Right hindlimb (tissue), 1 donor: ENCODE measurements around the gene RCC1.
"Not testable (repeated sequence)": the region's sequence is repeated elsewhere in the genome, so short reads cannot be mapped to it uniquely, and the experiment has no call there.

ENCODE experiments used
- DNase-seq: peaks from one replicate; pipeline ENCODE4 v3.0.0-alpha.2; 2018

RCC1 gene

DNA sequence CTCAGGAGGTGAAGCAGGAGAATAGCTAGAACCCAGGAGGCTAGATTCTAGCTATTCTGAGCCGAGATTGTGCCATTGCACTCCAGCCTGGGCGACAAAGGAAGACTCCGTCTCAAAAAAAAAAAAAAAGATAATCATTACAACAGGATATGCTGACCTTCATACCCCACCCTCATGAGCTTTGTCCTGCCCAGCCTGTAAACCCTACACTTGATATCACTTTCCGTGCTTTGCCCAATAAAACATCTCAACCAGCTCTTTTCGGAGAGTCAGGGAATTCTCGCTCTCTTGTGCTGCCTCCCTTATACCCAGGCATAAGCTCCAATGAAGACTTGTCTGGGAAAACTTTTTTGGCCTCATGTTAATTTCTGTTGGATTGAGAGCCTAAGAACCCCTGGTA lies 45.5 kb downstream of the RCC1 start:
- DNase-seq = no peak

- DNase-seq = peak; percentile 98
These were observed 47.2 kb downstream of the RCC1 start, which contains the start of gene TRNAU1AP for GRCh38 chr1:28552758-28553663. Gene TRNAU1AP, plus strand, starts transcription at chr1:28553085. Its CDS starts 26 bp downstream, at chr1:28553111.

DNA sequence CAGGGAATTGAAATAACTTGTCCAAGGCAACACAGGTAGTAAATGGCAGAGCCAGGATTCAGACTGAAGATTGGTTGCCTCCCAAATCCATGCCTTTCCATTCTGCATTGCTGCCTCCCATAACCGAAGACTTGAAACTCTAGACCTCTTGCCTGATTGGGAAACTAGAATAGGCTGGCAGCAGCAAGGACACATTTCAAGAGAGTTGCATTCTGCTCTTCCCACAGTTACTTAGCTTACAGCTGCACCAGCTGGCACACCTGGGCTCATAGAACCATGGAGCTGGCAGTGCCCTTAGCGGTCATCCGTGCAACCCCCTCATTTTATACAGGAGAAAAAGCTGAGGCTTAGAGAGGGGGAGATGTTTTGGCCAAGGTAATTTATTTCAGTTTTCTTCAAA lies 55.0 kb downstream of the RCC1 start:
- DNase-seq = no peak

DNA sequence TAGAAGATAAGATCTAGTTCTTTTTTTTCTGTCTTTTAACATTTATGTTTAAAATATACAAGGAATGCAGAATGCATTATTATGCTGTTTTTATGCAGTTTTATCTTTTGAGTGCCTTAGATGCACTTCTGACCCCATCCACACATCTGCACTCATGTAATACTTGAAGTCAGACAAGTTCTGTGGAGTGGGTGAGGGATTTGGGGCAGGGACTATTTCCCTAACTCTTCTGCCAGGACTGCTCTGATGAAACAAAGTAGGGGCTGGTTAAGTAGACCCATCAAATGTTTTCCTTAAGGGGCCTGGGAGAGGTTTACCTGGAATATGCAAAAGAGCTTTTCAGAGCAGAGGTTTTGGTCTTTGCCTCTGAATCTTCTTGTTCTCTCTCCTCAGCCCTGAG lies 58.5 kb downstream of the RCC1 start:
- DNase-seq = no peak

- no peak for DNase-seq
These were observed 59.2 kb downstream of the RCC1 start for GRCh38 chr1:28565040-28565439.

GRCh38 chr1:28565726-28566125 lies 59.9 kb downstream of the RCC1 start:
- no peak for DNase-seq

DNA sequence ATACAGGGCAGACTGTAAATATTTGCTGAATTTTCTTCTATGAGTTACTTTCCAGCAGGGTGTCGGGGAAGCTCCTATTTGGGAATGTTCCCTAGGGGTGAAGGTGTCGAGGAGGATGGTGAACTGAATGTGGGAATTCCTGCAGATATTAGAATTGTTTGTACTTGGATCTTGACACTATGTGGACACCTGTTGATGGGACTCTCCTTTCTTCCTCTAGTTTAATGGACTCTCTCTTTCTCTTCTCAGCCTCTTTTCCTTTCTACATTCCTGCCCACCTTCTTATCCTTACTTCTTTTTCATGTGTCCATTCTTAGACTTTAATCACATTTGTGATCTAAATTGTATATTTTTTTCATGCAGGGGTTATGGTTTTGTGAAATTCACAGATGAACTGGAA lies 61.1 kb downstream of the RCC1 start:
- DNase-seq = no peak

- no peak for DNase-seq
These were observed 66.1 kb downstream of the RCC1 start for GRCh38 chr1:28571911-28572310.

- not testable (repeated sequence) for DNase-seq
These were observed 67.0 kb downstream of the RCC1 start for GRCh38 chr1:28572891-28573290.

DNA sequence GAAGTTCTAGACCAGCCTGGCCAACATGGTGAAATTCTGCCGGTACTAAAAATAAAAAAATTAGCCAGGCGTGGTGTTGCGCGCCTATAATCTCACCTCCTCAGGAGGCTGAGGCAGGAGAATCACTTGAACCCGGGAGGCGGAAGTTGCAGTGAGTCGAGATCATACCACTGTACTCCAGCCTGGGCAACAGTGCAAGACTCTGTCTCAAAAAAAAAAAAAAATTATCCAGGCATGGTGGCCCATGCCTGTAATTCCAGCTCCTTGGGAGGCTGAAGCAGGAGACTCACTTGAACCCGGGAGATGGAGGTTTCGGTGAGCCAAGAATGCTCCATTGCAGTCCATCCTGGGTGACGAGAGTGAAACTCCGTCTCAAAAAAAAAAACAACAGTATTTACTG lies 67.7 kb downstream of the RCC1 start:
- no peak for DNase-seq

DNA sequence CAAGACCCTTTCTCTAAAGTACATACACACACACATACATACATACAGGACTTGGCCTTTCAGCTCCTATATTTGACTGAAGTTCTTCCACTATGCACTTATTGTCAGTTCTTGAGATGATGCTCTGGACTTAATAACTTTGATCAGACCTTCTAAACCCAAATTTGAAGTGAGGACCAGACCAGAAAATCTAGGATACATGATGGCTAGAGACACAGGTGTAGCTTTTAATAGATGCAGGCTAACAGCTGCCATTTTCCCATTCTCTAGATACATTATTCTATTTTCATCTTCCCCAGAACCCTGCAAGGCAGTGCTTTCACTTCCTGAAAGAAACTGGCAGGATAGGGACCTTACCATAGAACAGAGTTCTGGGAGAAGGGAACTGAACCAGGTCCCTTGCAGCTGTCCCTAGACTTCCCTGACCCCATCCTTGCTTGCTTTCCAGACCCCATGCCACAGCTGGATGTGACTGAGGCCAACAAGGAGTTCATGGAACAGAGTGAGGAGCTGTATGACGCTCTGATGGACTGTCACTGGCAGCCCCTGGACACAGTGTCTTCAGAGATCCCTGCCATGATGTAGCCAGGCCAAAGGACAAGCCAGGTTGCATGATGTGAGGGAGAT lies 71.3 kb downstream of the RCC1 start:
- DNase-seq = no peak

DNA sequence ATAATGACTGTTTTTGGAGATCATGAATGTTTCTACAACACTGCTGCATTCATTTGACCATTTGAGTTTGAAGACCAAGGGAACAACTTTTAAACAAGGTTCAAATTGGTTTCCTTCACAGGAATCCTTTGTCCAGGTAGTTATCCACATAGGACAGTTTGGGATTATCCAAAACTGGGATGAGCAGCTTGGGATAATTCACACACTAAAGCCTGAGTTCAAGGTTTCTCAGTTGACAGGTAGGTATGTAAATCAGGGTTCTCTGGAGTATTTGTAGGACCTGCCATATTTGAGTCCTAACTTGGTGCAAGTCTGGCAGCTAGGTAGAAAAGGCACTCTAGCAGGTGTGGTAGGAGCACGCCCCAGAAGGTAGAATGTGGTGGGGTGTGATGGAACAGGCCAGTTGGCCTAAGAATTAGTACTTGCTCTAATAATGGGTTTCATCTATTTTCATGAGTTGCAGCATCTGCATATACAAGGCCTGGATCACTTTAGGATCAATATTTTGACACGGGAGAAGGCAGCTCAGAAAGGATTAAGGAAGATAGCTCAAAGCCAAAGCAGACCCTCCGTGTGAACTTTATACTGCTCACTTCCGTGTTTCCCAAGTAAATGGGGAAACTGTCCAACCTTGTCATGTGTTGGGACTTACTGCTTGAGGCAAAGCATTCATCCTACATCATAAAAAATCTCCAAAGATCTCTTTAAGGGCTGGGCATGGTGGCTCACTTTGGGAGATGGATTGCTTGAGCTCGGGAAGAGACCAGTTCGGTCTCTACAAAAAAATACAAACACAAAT lies 72.1 kb downstream of the RCC1 start:
- no peak for DNase-seq

- no peak for DNase-seq
These were observed 72.9 kb downstream of the RCC1 start for GRCh38 chr1:28578696-28579218.

DNA sequence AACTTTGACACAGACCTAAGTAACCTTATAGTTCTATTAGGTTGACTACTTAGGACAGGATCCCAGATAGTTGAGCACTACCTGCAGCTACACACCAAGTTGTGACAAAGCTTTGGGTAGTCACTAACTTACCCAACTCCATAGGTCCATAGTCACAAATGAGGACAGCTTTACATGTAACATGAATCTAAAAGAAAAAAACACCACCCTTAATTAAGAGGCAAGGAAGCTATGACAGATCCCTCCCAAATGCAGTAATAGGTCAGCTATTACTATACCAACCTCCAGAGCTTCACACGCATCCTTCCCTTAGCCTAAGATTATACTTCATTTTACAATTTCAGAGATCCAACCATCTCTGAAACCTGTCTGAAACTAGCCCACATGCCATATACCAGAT lies 73.6 kb downstream of the RCC1 start:
- no peak for DNase-seq

GRCh38 chr1:28580722-28581530 lies 75.1 kb downstream of the RCC1 start:
- DNase-seq = no peak

GRCh38 chr1:28581531-28582247 lies 75.8 kb downstream of the RCC1 start:
- DNase-seq = peak; percentile 97

GRCh38 chr1:28582248-28582615 lies 76.4 kb downstream of the RCC1 start:
- peak; percentile 48 for DNase-seq

GRCh38 chr1:28586585-28587391 lies 80.9 kb downstream of the RCC1 start:
- DNase-seq = not testable (repeated sequence)
